ENCODE measurements around the gene GLIS1. TPM values are rescaled to one million over a fixed set of nuclear protein-coding genes. Genes with fewer than 3 reads are reported as not detected.

Gene GLIS1
- polyA plus RNA-seq, 1 donor from 2014 or later: not detected

DNA sequence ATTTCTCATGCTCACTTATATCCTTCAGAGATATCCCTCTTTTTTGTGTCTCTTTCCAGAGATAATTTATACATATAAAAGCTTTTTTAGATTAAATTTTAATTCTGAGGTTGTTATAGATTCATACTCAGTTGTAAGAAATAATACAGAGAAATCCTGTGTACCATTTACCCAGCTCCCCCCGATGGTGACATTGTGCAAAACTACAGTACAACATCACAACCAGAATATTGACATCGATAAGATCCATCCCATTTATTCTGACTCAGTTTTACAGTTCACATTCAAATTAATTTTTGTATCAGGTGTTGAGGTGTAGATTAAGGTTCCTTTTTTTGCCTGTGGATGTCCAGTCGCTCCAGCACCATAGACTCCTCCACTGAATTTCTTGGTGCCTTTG, 265.5 kb downstream of the GLIS1 start:
- H3F3A ChIP-seq (ENCODE audit: insufficient read depth, low read length, poor library complexity, severe bottlenecking): no peaks in the 10 kb centered on the region
- H3K4me2 ChIP-seq (ENCODE audit: low read length): no peak overlapping the region
- no peaks in the 10 kb centered on the region for H3K36me3 ChIP-seq (ENCODE audit: insufficient read depth, low read length)
- H3K27ac ChIP-seq (ENCODE audit: low read length): no peak overlapping the region
- H3K27me3 ChIP-seq (ENCODE audit: insufficient read depth, low read depth, low read length): no peaks in the 10 kb centered on the region
- no peaks in the 10 kb centered on the region for H3K9me3 ChIP-seq (ENCODE audit: low read length)
- no peak overlapping the region for H3K9ac ChIP-seq (ENCODE audit: low read length)
- no peaks in the 10 kb centered on the region for H4K20me1 ChIP-seq (ENCODE audit: insufficient read depth)
- TF ChIP-seq REST (IDR thresholded peaks at IDR 0.05; ENCODE audit: borderline replicate concordance) (no peak), POLR2AphosphoS5 (IDR thresholded peaks at IDR 0.05) (no peak), CTCF (IDR thresholded peaks at IDR 0.05; ENCODE audit: poor library complexity, severe bottlenecking) (peak; percentile 40), RAD21 (conservative IDR thresholded peaks at IDR 0.05) (peak; percentile 40), SMC3 (conservative IDR thresholded peaks at IDR 0.05; ENCODE audit: poor library complexity) (peak; percentile 56)
- no peak overlapping the region for H3K4me3 ChIP-seq (ENCODE audit: low read length)
- no peaks in the 10 kb centered on the region for H3K79me2 ChIP-seq (replicated peaks; ENCODE audit: insufficient read depth, low read length)
- no peaks in the 10 kb centered on the region for H3K9me2 ChIP-seq (ENCODE audit: insufficient read depth, low read length)
- H2AFZ ChIP-seq (ENCODE audit: low read depth, low read length): no peak overlapping the region

- no peaks in the 10 kb centered on the region for H3K9me3 ChIP-seq (ENCODE audit: low read length)
- no peak overlapping the region for H3K9ac ChIP-seq (ENCODE audit: low read length)
- no peaks in the 10 kb centered on the region for H3K36me3 ChIP-seq (ENCODE audit: insufficient read depth, low read length)
- H3K4me2 ChIP-seq (ENCODE audit: low read length): no peak overlapping the region
- H4K20me1 ChIP-seq (ENCODE audit: insufficient read depth): no peaks in the 10 kb centered on the region
- no peaks in the 10 kb centered on the region for H3K79me2 ChIP-seq (replicated peaks; ENCODE audit: insufficient read depth, low read length)
- H2AFZ ChIP-seq (ENCODE audit: low read depth, low read length): no peak overlapping the region
- H3K9me2 ChIP-seq (ENCODE audit: insufficient read depth, low read length): no peaks in the 10 kb centered on the region
- H3K27ac ChIP-seq (ENCODE audit: low read length): no peak overlapping the region
- H3K27me3 ChIP-seq (ENCODE audit: insufficient read depth, low read depth, low read length): no peaks in the 10 kb centered on the region
- TF ChIP-seq EZH2 (IDR thresholded peaks at IDR 0.05; ENCODE audit: borderline replicate concordance, insufficient read depth, low read length, poor library complexity, severe bottlenecking) (no peak), EP300 (conservative IDR thresholded peaks at IDR 0.05; ENCODE audit: poor library complexity, severe bottlenecking) (no peak), SMC3 (conservative IDR thresholded peaks at IDR 0.05; ENCODE audit: poor library complexity) (no peak), POLR2AphosphoS5 (IDR thresholded peaks at IDR 0.05) (no peak)
- H3K4me3 ChIP-seq (ENCODE audit: low read length): no peak overlapping the region
- H3F3A ChIP-seq (ENCODE audit: insufficient read depth, low read length, poor library complexity, severe bottlenecking): no peaks in the 10 kb centered on the region
Observed at GRCh38 chr1:53471000-53471399, 268.0 kb downstream of the GLIS1 start.

GRCh38 chr1:53470584-53470983, 268.4 kb downstream of the GLIS1 start:
- H2AFZ ChIP-seq (ENCODE audit: low read depth, low read length): no peak overlapping the region
- H4K20me1 ChIP-seq (ENCODE audit: insufficient read depth): no peaks in the 10 kb centered on the region
- H3F3A ChIP-seq (ENCODE audit: insufficient read depth, low read length, poor library complexity, severe bottlenecking): no peaks in the 10 kb centered on the region
- TF ChIP-seq EZH2 (IDR thresholded peaks at IDR 0.05; ENCODE audit: borderline replicate concordance, insufficient read depth, low read length, poor library complexity, severe bottlenecking): no peak
- no peak for TF ChIP-seq MXI1 (conservative IDR thresholded peaks at IDR 0.05; ENCODE audit: poor library complexity, severe bottlenecking)
- TF ChIP-seq SMC3 (conservative IDR thresholded peaks at IDR 0.05; ENCODE audit: poor library complexity): no peak
- TF ChIP-seq CTCF (IDR thresholded peaks at IDR 0.05; ENCODE audit: poor library complexity, severe bottlenecking): no peak
- no peak for TF ChIP-seq TAF1 (IDR thresholded peaks at IDR 0.05; ENCODE audit: low read depth)
- TF ChIP-seq REST (IDR thresholded peaks at IDR 0.05; ENCODE audit: borderline replicate concordance): no peak
- TF ChIP-seq EP300 (conservative IDR thresholded peaks at IDR 0.05; ENCODE audit: poor library complexity, severe bottlenecking): no peak
- TF ChIP-seq RAD21 (conservative IDR thresholded peaks at IDR 0.05): no peak
- TF ChIP-seq POLR2AphosphoS5 (IDR thresholded peaks at IDR 0.05): no peak
- H3K27me3 ChIP-seq (ENCODE audit: insufficient read depth, low read depth, low read length): no peaks in the 10 kb centered on the region
- H3K27ac ChIP-seq (ENCODE audit: low read length): no peak overlapping the region
- H3K36me3 ChIP-seq (ENCODE audit: insufficient read depth, low read length): no peaks in the 10 kb centered on the region
- H3K9me2 ChIP-seq (ENCODE audit: insufficient read depth, low read length): no peaks in the 10 kb centered on the region
- H3K9ac ChIP-seq (ENCODE audit: low read length): no peak overlapping the region
- H3K4me3 ChIP-seq (ENCODE audit: low read length): no peak overlapping the region
- no peak overlapping the region for H3K4me2 ChIP-seq (ENCODE audit: low read length)
- H3K9me3 ChIP-seq (ENCODE audit: low read length): no peaks in the 10 kb centered on the region
- no peaks in the 10 kb centered on the region for H3K79me2 ChIP-seq (replicated peaks; ENCODE audit: insufficient read depth, low read length)

All from neural cell (in vitro differentiated cells).